Measurements from ENCODE around the gene CNOT3. TPM values are rescaled to one million over a fixed set of nuclear protein-coding genes. Genes with fewer than 3 reads are reported as not detected.

The CNOT3 gene
- total RNA-seq, 1 experiment from 2014 or later = 76.7 TPM

- no TSS peak for BruUV-seq (replicated peaks)
- ChIA-PET RAD21 (ENCODE audit: low non-redundant PET in 1 of 2, low total read pairs in 2 of 2, uncharacterized antibody in 2 of 2, unreplicated experiment in 2 of 2) (no interaction called here), POLR2A (interaction anchor here (0.8 to 1.6 kb wide), 4 partner anchors 9 to 40 kb away, joined by 3 to 13 read pairs (median 6); partner anchors contain the start of genes MBOAT7 and TSEN34), CTCF (interaction anchor here (0.7 to 1.3 kb wide), 4 partner anchors 9 to 107 kb away, joined by 3 to 6 read pairs (median 4); partner anchors contain the start of genes MBOAT7 and TMC4)
- no peaks in the 10 kb centered on the region for H3K9me2 ChIP-seq (ENCODE audit: insufficient read depth)
- H3K4me1 ChIP-seq (ENCODE audit: control insufficient read depth in 1 of 2, insufficient read depth in 2 of 2, low read length in 2 of 2) = peaks cover 26 to 44% of the 10 kb centered on the region in 2 experiments
- DNase-seq (ENCODE audit: low read depth, low spot score) (peak; percentile 100), ATAC-seq (peak; percentile 85)
- no peaks in the 10 kb centered on the region for H4K20me1 ChIP-seq (ENCODE audit: insufficient read depth)
- peaks cover 21 to 23% of the 10 kb centered on the region in 2 experiments; a peak in 3 of 4 replicates for H3K36me3 ChIP-seq (ENCODE audit: control insufficient read depth in 1 of 2, insufficient read depth in 2 of 2, low read length in 2 of 2)
- peaks cover 8% of the 10 kb centered on the region for H3K79me2 ChIP-seq (ENCODE audit: insufficient read depth, low read length)
- no peaks in the 10 kb centered on the region for H3K9me3 ChIP-seq (ENCODE audit: control insufficient read depth in 1 of 2, insufficient read depth in 1 of 2, low read depth in 1 of 2, low read length in 2 of 2)
- H2AFZ ChIP-seq (ENCODE audit: low read depth, low read length, poor library complexity, severe bottlenecking) = no peak within 1 kb of the TSS
- peak within 1 kb of the TSS; percentile 91 for H3K9ac ChIP-seq (ENCODE audit: low read length)
- H3K27me3 ChIP-seq (ENCODE audit: insufficient read depth, low read length) = no peaks in the 10 kb centered on the region
- peak within 1 kb of the TSS; percentile 87 for H3K27ac ChIP-seq (ENCODE audit: low read depth, low read length)
- peak within 1 kb of the TSS; percentile 96 for H3K4me2 ChIP-seq (ENCODE audit: low read length)
- H3K4me3 ChIP-seq (replicated peaks in 1 of 2; ENCODE audit: low read depth in 1 of 2, low read length in 2 of 2) = peak within 1 kb of the TSS; percentile 82 to 84
- intact Hi-C loops (cut with micrococcal nuclease) = loop anchor here (1.0 kb wide), 1 partner anchor 22 kb away; the partner anchor contains the start of gene CNOT3
- TF ChIP-seq MAX (IDR thresholded peaks at IDR 0.05) (peak; percentile 91), EZH2 (IDR thresholded peaks at IDR 0.05) (no peak), ELF1 (IDR thresholded peaks at IDR 0.05; ENCODE audit: borderline replicate concordance, low read depth) (peak; percentile 81; the same call in 1 of the 2 replicates), FOSL1 (IDR thresholded peaks at IDR 0.05; ENCODE audit: low read depth) (no peak), YY1 (IDR thresholded peaks at IDR 0.05; ENCODE audit: extremely low read depth, insufficient replicate concordance, low read depth, low read length) (no peak), POLR2AphosphoS5 (IDR thresholded peaks at IDR 0.05; ENCODE audit: low read depth, low read length) (peak; percentile 51), EZH2phosphoT487 (IDR thresholded peaks at IDR 0.05; ENCODE audit: borderline replicate concordance) (no peak), CEBPB (IDR thresholded peaks at IDR 0.05; ENCODE audit: low read depth) (no peak), ZFX (IDR thresholded peaks at IDR 0.05) (no peak), SRF (IDR thresholded peaks at IDR 0.05; ENCODE audit: low read depth) (no peak), JUND (IDR thresholded peaks at IDR 0.05) (no peak), RAD21 (IDR thresholded peaks at IDR 0.05; ENCODE audit: low read depth) (no peak), REST (IDR thresholded peaks at IDR 0.05; ENCODE audit: low read depth) (no peak), SP1 (IDR thresholded peaks at IDR 0.05; ENCODE audit: low read depth) (peak; percentile 99), TCF7L2 (IDR thresholded peaks at IDR 0.05; ENCODE audit: borderline replicate concordance, extremely low read depth, insufficient read depth, insufficient read length) (peak; percentile 78), POLR2A (IDR thresholded peaks at IDR 0.05; ENCODE audit: borderline replicate concordance, extremely low read depth, insufficient read depth, insufficient read length) (peak; percentile 61), CBX3 (IDR thresholded peaks at IDR 0.05; ENCODE audit: low read depth) (no peak), SIN3A (IDR thresholded peaks at IDR 0.05; ENCODE audit: low read depth) (peak; percentile 89), ZBTB33 (IDR thresholded peaks at IDR 0.05; ENCODE audit: extremely low read depth, insufficient replicate concordance, low read length) (peak; percentile 9)
Measured at GRCh38 chr19:54159352-54160181, 22.0 kb downstream of the CNOT3 start, which contains the start of gene LENG1. Gene LENG1 (minus strand): TSS chr19:54159721. CDS start chr19:54159695, 26 bp downstream.
